HepG2 (cell line): ENCODE results near the gene GPT2. TPM values are rescaled to one million over a fixed set of nuclear protein-coding genes. Genes with fewer than 3 reads are reported as not detected.

Experiments used
- ARNT ChIP-seq: fragments of 450-650 bp; IDR thresholded peaks from 2 replicates; pipeline ENCODE4 v1.6.1; 2017
- CEBPG ChIP-seq: IDR thresholded peaks from 2 replicates; pipeline ENCODE4 v1.6.1; 2016
- FOSL1 ChIP-seq: sonication (generic); formaldehyde crosslinking; IDR thresholded peaks from 2 replicates; pipeline ENCODE4 v1.9.0; 2021; ENCODE audit warnings: missing genetic modification reagents, borderline replicate concordance
- HDAC1 ChIP-seq: sonication (generic); formaldehyde crosslinking; IDR thresholded peaks from 2 replicates; pipeline ENCODE4 v1.5.1; 2020; ENCODE audit warnings: mild to moderate bottlenecking, missing genetic modification reagents
- HNRNPL ChIP-seq: fragments of 200-400 bp; formaldehyde crosslinking; IDR thresholded peaks from 2 replicates; pipeline ENCODE4 v1.6.1; 2017; ENCODE audit warnings: mild to moderate bottlenecking, low read depth, low read length
- JARID2 ChIP-seq: sonication (generic); formaldehyde crosslinking; IDR thresholded peaks from 2 replicates; pipeline ENCODE4 v1.8.1; 2023; ENCODE audit warnings: missing genetic modification reagents, inconsistent platforms; ENCODE audit not compliant: insufficient replicate concordance
- KLF6 ChIP-seq: IDR thresholded peaks from 2 replicates; pipeline ENCODE4 v1.8.0; 2016; ENCODE audit warnings: missing biosample characterization, missing genetic modification reagents
- NFIB ChIP-seq: sonication (generic); formaldehyde crosslinking; IDR thresholded peaks from 2 replicates; pipeline ENCODE4 v1.9.0; 2021; ENCODE audit warnings: missing genetic modification reagents, mild to moderate bottlenecking, borderline replicate concordance
- PAX8 ChIP-seq: sonication (generic); formaldehyde crosslinking; IDR thresholded peaks from 2 replicates; pipeline ENCODE4 v1.8.0; 2022; ENCODE audit warnings: mild to moderate bottlenecking, missing genetic modification reagents, borderline replicate concordance
- PITX1 ChIP-seq: sonication (generic); formaldehyde crosslinking; IDR thresholded peaks from 2 replicates; pipeline ENCODE4 v1.5.1; 2020; ENCODE audit warnings: mild to moderate bottlenecking, missing genetic modification reagents
- SRY ChIP-seq: sonication (generic); formaldehyde crosslinking; IDR thresholded peaks from 2 replicates; pipeline ENCODE4 v1.8.0; 2022; ENCODE audit warnings: mild to moderate bottlenecking, missing genetic modification reagents
- ZFP90 ChIP-seq: sonication (generic); formaldehyde crosslinking; IDR thresholded peaks from 2 replicates; pipeline ENCODE4 v1.8.0; 2022; ENCODE audit warnings: missing genetic modification reagents, mild to moderate bottlenecking, inconsistent platforms, borderline replicate concordance
- ZNF230 ChIP-seq: sonication (generic); formaldehyde crosslinking; IDR thresholded peaks from 2 replicates; pipeline ENCODE4 v1.4.0; 2020; ENCODE audit warnings: mild to moderate bottlenecking, missing genetic modification reagents
- ZNF260 ChIP-seq: sonication (generic); formaldehyde crosslinking; IDR thresholded peaks from 2 replicates; pipeline ENCODE4 v1.4.0; 2020; ENCODE audit warnings: missing genetic modification reagents, low read depth, mild to moderate bottlenecking, borderline replicate concordance
- ZNF549 ChIP-seq: sonication (generic); formaldehyde crosslinking; IDR thresholded peaks from 2 replicates; pipeline ENCODE4 v1.5.0; 2020; ENCODE audit warnings: missing genetic modification reagents
- ZNF550 ChIP-seq: sonication (generic); formaldehyde crosslinking; IDR thresholded peaks from 2 replicates; pipeline ENCODE4 v1.4.0; 2020; ENCODE audit warnings: mild to moderate bottlenecking, missing genetic modification reagents, borderline replicate concordance
- ZNF605 ChIP-seq: sonication (generic); formaldehyde crosslinking; IDR thresholded peaks from 2 replicates; pipeline ENCODE4 v1.8.0; 2022; ENCODE audit warnings: mild to moderate bottlenecking, missing genetic modification reagents
- ZNF749 ChIP-seq: sonication (generic); formaldehyde crosslinking; IDR thresholded peaks from 2 replicates; pipeline ENCODE4 v1.8.0; 2022; ENCODE audit warnings: mild to moderate bottlenecking, missing genetic modification reagents, moderate library complexity, borderline replicate concordance
- ZNF766 ChIP-seq: sonication (generic); formaldehyde crosslinking; IDR thresholded peaks from 2 replicates; pipeline ENCODE4 v1.5.0; 2020; ENCODE audit warnings: missing genetic modification reagents, borderline replicate concordance
- polyA plus RNA-seq, 8 experiments: library from polyadenylated mRNA; depleted of rRNA in 3 of 8; stranded (reverse) in 7 of 8; unstranded in 1 of 8; fragments of >200 nt; fragmentation: Illumina TruSeq in 4 of 8; extraction: Trizol in 4 of 8; gene quantifications; 2 replicates each; pipeline versions ENCODE4 v1.2.1 to v1.2.3, GENCODE V29; 2011 to 2016; ENCODE audit warnings: low read depth in 4 of 8, missing spikeins in 1 of 8, mixed read lengths in 1 of 8; ENCODE audit not compliant: insufficient read depth in 1 of 8
- total RNA-seq, 5 experiments: library from RNA; depleted of rRNA; stranded (reverse); fragments of >200 nt; fragmentation: Illumina TruSeq; extraction: Trizol; gene quantifications; 2 replicates each; pipeline ENCODE4 v1.2.3, GENCODE V29; 2016; ENCODE audit warnings: low read depth in 1 of 5
- TF ChIP-seq, protein P1 (sequence below): IDR thresholded peaks from 2 replicates; pipeline ENCODE4 v1.6.1; 2018; ENCODE audit warnings: missing genetic modification reagents, mild to moderate bottlenecking, missing compliant biosample characterization
- TF ChIP-seq, protein P2 (sequence below), 2 experiments: sonication (generic) in 1 of 2; formaldehyde crosslinking in 1 of 2; IDR thresholded peaks; 2 replicates each; pipeline versions ENCODE4 v1.4.0 to v1.6.1; 2016 to 2020; ENCODE audit warnings: borderline replicate concordance in 1 of 2, low read depth in 1 of 2, mild to moderate bottlenecking in 1 of 2, missing genetic modification reagents in 1 of 2
- TF ChIP-seq, protein P3 (sequence below): sonication (generic); formaldehyde crosslinking; IDR thresholded peaks from 2 replicates; pipeline ENCODE4 v1.5.0; 2020; ENCODE audit warnings: missing genetic modification reagents
- TF ChIP-seq, protein P4 (sequence below): sonication (generic); formaldehyde crosslinking; IDR thresholded peaks from 2 replicates; pipeline ENCODE4 v1.5.1; 2020; ENCODE audit warnings: mild to moderate bottlenecking, moderate library complexity, missing genetic modification reagents

Gene GPT2
- total and polyA plus RNA-seq, 2 of the 13 experiments (the other 11 are each of a cell fraction or from before 2014, with no cell fraction given): 138 to 267 TPM

DNA sequence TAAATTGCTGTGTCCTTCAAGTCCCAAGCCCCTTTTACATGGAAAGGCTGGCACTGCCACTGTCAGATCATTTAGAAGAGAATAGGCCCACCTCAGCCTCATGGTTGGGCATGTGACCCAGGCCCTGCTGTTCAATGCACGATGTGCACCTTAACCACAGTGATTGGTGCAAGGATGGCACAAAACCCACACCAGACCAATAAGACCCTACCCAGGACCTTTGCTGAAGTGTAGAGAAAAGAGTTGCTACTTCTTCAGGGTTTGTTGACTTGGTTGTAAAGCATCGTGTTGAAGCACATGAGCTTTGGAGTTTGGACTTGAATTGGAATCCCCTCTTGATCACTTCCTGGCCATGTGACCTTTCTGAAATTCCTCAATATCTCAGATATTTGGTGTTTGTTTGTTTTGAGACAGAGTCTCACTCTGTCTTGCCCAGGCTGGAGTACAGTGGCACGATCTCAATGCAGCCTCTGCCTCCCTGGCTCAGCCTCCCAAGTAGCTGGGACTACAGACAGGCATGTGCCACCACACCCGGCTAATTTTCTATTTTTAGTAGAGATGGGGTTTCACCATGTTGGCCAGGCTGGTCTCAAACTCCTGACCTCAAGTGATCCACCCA lies 64.5 kb downstream of the GPT2 start (continued):
- TF ChIP-seq FOSL1 (CRISPR knock-in tag): no peak
- TF ChIP-seq, protein P1, sequence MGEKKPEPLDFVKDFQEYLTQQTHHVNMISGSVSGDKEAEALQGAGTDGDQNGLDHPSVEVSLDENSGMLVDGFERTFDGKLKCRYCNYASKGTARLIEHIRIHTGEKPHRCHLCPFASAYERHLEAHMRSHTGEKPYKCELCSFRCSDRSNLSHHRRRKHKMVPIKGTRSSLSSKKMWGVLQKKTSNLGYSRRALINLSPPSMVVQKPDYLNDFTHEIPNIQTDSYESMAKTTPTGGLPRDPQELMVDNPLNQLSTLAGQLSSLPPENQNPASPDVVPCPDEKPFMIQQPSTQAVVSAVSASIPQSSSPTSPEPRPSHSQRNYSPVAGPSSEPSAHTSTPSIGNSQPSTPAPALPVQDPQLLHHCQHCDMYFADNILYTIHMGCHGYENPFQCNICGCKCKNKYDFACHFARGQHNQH: no peak; the same call in 1 of the 2 replicates
- no peak for TF ChIP-seq ZNF550 (CRISPR knock-in tag)
- no peak for TF ChIP-seq ARNT
- TF ChIP-seq NFIB: no peak
- TF ChIP-seq, protein P2, sequence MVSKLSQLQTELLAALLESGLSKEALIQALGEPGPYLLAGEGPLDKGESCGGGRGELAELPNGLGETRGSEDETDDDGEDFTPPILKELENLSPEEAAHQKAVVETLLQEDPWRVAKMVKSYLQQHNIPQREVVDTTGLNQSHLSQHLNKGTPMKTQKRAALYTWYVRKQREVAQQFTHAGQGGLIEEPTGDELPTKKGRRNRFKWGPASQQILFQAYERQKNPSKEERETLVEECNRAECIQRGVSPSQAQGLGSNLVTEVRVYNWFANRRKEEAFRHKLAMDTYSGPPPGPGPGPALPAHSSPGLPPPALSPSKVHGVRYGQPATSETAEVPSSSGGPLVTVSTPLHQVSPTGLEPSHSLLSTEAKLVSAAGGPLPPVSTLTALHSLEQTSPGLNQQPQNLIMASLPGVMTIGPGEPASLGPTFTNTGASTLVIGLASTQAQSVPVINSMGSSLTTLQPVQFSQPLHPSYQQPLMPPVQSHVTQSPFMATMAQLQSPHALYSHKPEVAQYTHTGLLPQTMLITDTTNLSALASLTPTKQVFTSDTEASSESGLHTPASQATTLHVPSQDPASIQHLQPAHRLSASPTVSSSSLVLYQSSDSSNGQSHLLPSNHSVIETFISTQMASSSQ (IDR thresholded peaks at IDR 0.05; ENCODE audit: low read depth): no peak
- TF ChIP-seq, protein P2 (CRISPR knock-in tag; IDR thresholded peaks at IDR 0.05; ENCODE audit: borderline replicate concordance): no peak
- no peak for TF ChIP-seq SRY (CRISPR knock-in tag)
- TF ChIP-seq PITX1 (CRISPR knock-in tag): no peak; the same call in 1 of the 2 replicates
- TF ChIP-seq ZNF749 (CRISPR knock-in tag): no peak
- TF ChIP-seq ZNF766 (CRISPR knock-in tag): no peak
- no peak for TF ChIP-seq JARID2
- TF ChIP-seq ZNF605 (CRISPR knock-in tag): peak; percentile 17; the same call in 1 of the 2 replicates
- TF ChIP-seq HDAC1 (CRISPR knock-in tag): no peak
- 0 out of 2 replicates have a peak, but pooled peaks have one; percentile 11 for TF ChIP-seq KLF6 (CRISPR knock-in tag)
- TF ChIP-seq ZNF230 (CRISPR knock-in tag): no peak
- TF ChIP-seq, protein P3, sequence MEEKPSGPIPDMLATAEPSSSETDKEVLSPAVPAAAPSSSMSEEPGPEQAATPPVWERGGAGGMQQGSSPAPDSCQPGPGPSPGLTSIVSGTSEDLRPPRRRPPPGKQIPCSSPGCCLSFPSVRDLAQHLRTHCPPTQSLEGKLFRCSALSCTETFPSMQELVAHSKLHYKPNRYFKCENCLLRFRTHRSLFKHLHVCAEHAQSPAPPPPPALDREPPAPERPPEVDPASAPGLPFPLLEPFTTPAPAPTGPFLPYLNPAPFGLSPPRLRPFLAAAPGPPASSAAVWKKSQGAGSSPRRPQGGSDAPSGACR: no peak
- TF ChIP-seq ZNF549 (CRISPR knock-in tag): no peak
- TF ChIP-seq, protein P4, sequence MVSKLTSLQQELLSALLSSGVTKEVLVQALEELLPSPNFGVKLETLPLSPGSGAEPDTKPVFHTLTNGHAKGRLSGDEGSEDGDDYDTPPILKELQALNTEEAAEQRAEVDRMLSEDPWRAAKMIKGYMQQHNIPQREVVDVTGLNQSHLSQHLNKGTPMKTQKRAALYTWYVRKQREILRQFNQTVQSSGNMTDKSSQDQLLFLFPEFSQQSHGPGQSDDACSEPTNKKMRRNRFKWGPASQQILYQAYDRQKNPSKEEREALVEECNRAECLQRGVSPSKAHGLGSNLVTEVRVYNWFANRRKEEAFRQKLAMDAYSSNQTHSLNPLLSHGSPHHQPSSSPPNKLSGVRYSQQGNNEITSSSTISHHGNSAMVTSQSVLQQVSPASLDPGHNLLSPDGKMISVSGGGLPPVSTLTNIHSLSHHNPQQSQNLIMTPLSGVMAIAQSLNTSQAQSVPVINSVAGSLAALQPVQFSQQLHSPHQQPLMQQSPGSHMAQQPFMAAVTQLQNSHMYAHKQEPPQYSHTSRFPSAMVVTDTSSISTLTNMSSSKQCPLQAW (CRISPR knock-in tag): peak; percentile 59; the same call in 1 of the 2 replicates
- no peak for TF ChIP-seq ZFP90 (CRISPR knock-in tag)
- 0 out of 2 replicates have a peak, but pooled peaks have one; percentile 3 for TF ChIP-seq CEBPG (CRISPR knock-in tag)
- TF ChIP-seq PAX8 (CRISPR knock-in tag): no peak
- TF ChIP-seq ZNF260: no peak
- 0 out of 2 replicates have a peak, but pooled peaks have one; percentile 2 for TF ChIP-seq HNRNPL
